H1 (cell line): ENCODE measurements around the gene ERG28. TPM values are rescaled to one million over a fixed set of nuclear protein-coding genes. Genes with fewer than 3 reads are reported as not detected.

ENCODE experiments used
- CTCF ChIA-PET: fragments of 300-600 bp; sonication (Branson Sonifier 250); formaldehyde crosslinking; loops from one replicate; lab custom pipeline; 2021; ENCODE audit not compliant: partially characterized antibody; lab: Charles Lee
- POLR2A ChIA-PET: fragments of 300-600 bp; sonication (Branson Sonifier 250); formaldehyde crosslinking; loops from one replicate; lab custom pipeline; 2021; ENCODE audit warnings: inconsistent platforms; ENCODE audit not compliant: partially characterized antibody; lab: Charles Lee
- DNase-seq, 2 experiments: peaks; one replicate each; pipeline versions ENCODE4 v3.0.0 to v3.0.0-alpha.2; 2010 to 2022; ENCODE audit warnings: low spot score in 2 of 2, low read depth in 1 of 2, mixed read lengths in 1 of 2
- FAIRE-seq: peaks from 2 replicates; lab custom pipeline; 2011; peaks lifted over from hg19 to GRCh38; lab: Jason Lieb, UNC
- H2AFZ ChIP-seq: 2 replicates; pipeline ENCODE4 v1.8.1; 2012; ENCODE audit warnings: low read length, inconsistent platforms
- H2AK5ac ChIP-seq: 2 replicates; pipeline ENCODE4 v1.6.1; 2013; ENCODE audit warnings: low read depth, low read length
- H2BK120ac ChIP-seq: replicated peaks from 2 replicates; pipeline ENCODE3; 2013; ENCODE audit warnings: low read depth, low read length, inconsistent platforms
- H2BK12ac ChIP-seq: 2 replicates; pipeline ENCODE4 v1.6.1; 2013; ENCODE audit warnings: low read depth, low read length
- H2BK15ac ChIP-seq: 2 replicates; pipeline ENCODE4 v1.6.1; 2013; ENCODE audit warnings: low read length
- H2BK20ac ChIP-seq: 2 replicates; pipeline ENCODE4 v1.6.1; 2013; ENCODE audit warnings: low read length
- H2BK5ac ChIP-seq: 2 replicates; pipeline ENCODE4 v1.6.1; 2013; ENCODE audit warnings: low read depth, low read length
- H3K14ac ChIP-seq: 2 replicates; pipeline ENCODE4 v1.6.1; 2013; ENCODE audit warnings: inconsistent platforms; ENCODE audit not compliant: insufficient read length
- H3K18ac ChIP-seq: 2 replicates; pipeline ENCODE4 v1.6.1; 2013; ENCODE audit warnings: low read length; ENCODE audit errors: extremely low read depth
- H3K23ac ChIP-seq: 2 replicates; pipeline ENCODE4 v1.6.1; 2013; ENCODE audit warnings: inconsistent platforms; ENCODE audit not compliant: insufficient read length
- H3K23me2 ChIP-seq: 2 replicates; pipeline ENCODE4 v1.6.1; 2013; ENCODE audit warnings: low read depth, low read length
- H3K27ac ChIP-seq: 2 replicates; pipeline ENCODE4 v1.6.1; 2011; ENCODE audit warnings: low read depth, low read length, inconsistent platforms
- H3K27me3 ChIP-seq, 4 experiments: replicated peaks in 1 of 4; 1 replicate in 1 of 4; 2 replicates in 3 of 4; pipeline versions ENCODE4 v1.6.1 to v1.8.1; 2011 to 2013; ENCODE audit warnings: low read length in 3 of 4, mild to moderate bottlenecking in 3 of 4, inconsistent platforms in 2 of 4, mixed read lengths in 2 of 4, moderate library complexity in 1 of 4; ENCODE audit not compliant: control insufficient read depth in 3 of 4, insufficient read depth in 3 of 4; ENCODE audit errors: extremely low read depth in 1 of 4
- H3K36me3 ChIP-seq, 4 experiments: 2 replicates each; pipeline versions ENCODE4 v1.6.1 to v1.8.1; 2011 to 2013; ENCODE audit warnings: mild to moderate bottlenecking in 4 of 4, low read length in 3 of 4, moderate library complexity in 2 of 4, control low read depth in 1 of 4, inconsistent platforms in 1 of 4; ENCODE audit not compliant: insufficient read depth in 4 of 4, control insufficient read depth in 2 of 4
- H3K4ac ChIP-seq: replicated peaks from 2 replicates; pipeline ENCODE3; 2013; ENCODE audit warnings: low read length, low read depth, mixed read lengths, inconsistent platforms; ENCODE audit not compliant: insufficient read length
- H3K4me1 ChIP-seq, 4 experiments: replicated peaks in 1 of 4; 1 replicate in 1 of 4; 2 replicates in 3 of 4; pipeline versions ENCODE4 v1.6.1 to v1.8.1; 2011 to 2013; ENCODE audit warnings: low read length in 3 of 4, inconsistent platforms in 2 of 4, mixed read lengths in 1 of 4; ENCODE audit not compliant: insufficient read depth in 4 of 4, control insufficient read depth in 3 of 4
- H3K4me2 ChIP-seq, 2 experiments: 2 replicates each; pipeline versions ENCODE4 v1.6.1 to v1.8.1; 2011 to 2013; ENCODE audit warnings: low read depth in 2 of 2, low read length in 2 of 2, control low read depth in 1 of 2, inconsistent platforms in 1 of 2, mild to moderate bottlenecking in 1 of 2; ENCODE audit not compliant: insufficient read depth in 1 of 2
- H3K4me3 ChIP-seq, 4 experiments: fragments of 200-600, 300-600 bp in 1 of 4; sonication (generic), shearing (Covaris generic), sonication (Bioruptor Twin) in 1 of 4; 2 replicates each; pipeline versions ENCODE4 v1.5.1 to v1.8.1; 2011 to 2016; ENCODE audit warnings: low read length in 4 of 4, low read depth in 3 of 4, control low read depth in 2 of 4, inconsistent platforms in 2 of 4, mild to moderate bottlenecking in 2 of 4, mixed read lengths in 1 of 4, moderate library complexity in 1 of 4; ENCODE audit not compliant: insufficient read depth in 2 of 4; ENCODE audit errors: extremely low read depth in 1 of 4
- H3K56ac ChIP-seq: replicated peaks from 2 replicates; pipeline ENCODE3; 2013; ENCODE audit warnings: low read depth, mild to moderate bottlenecking, mixed read lengths, low read length, inconsistent platforms; ENCODE audit not compliant: insufficient read length
- H3K79me1 ChIP-seq: 2 replicates; pipeline ENCODE4 v1.6.1; 2013; ENCODE audit warnings: low read depth, low read length, control low read depth
- H3K79me2 ChIP-seq, 2 experiments: 2 replicates each; pipeline versions ENCODE4 v1.6.1 to v1.8.1; 2012 to 2013; ENCODE audit warnings: low read length in 2 of 2, mild to moderate bottlenecking in 2 of 2, inconsistent platforms in 1 of 2; ENCODE audit not compliant: insufficient read depth in 2 of 2, control insufficient read depth in 1 of 2
- H3K9ac ChIP-seq, 4 experiments: replicated peaks in 1 of 4; 1 replicate in 1 of 4; 2 replicates in 3 of 4; pipeline versions ENCODE4 v1.6.1 to v1.8.1; 2011 to 2013; ENCODE audit warnings: low read depth in 3 of 4, low read length in 3 of 4, control low read depth in 2 of 4, mild to moderate bottlenecking in 2 of 4, moderate library complexity in 2 of 4, inconsistent platforms in 1 of 4; ENCODE audit errors: extremely low read depth in 1 of 4
- H3K9me3 ChIP-seq, 2 experiments: 2 replicates each; pipeline versions ENCODE4 v1.6.1 to v1.8.1; 2012 to 2013; ENCODE audit warnings: mild to moderate bottlenecking in 2 of 2, moderate library complexity in 2 of 2, control low read depth in 1 of 2, inconsistent platforms in 1 of 2, low read depth in 1 of 2, low read length in 1 of 2, mixed read lengths in 1 of 2; ENCODE audit not compliant: insufficient read depth in 2 of 2
- H4K20me1 ChIP-seq, 2 experiments: replicated peaks in 1 of 2; 2 replicates each; pipeline versions ENCODE3 to v1.8.1; 2011 to 2013; ENCODE audit warnings: inconsistent platforms in 2 of 2, low read length in 2 of 2, mild to moderate bottlenecking in 1 of 2; ENCODE audit not compliant: insufficient read depth in 2 of 2, control insufficient read depth in 1 of 2
- H4K5ac ChIP-seq: 2 replicates; pipeline ENCODE4 v1.6.1; 2013; ENCODE audit warnings: low read length, low read depth, mixed read lengths, inconsistent platforms; ENCODE audit not compliant: insufficient read length
- H4K8ac ChIP-seq: 2 replicates; pipeline ENCODE4 v1.8.0; 2013; ENCODE audit warnings: mild to moderate bottlenecking, moderate library complexity, low read length, inconsistent platforms; ENCODE audit not compliant: insufficient read depth; ENCODE audit errors: extremely low read depth
- H4K91ac ChIP-seq: replicated peaks from 2 replicates; pipeline ENCODE3; 2013; ENCODE audit warnings: low read length, mixed read lengths, inconsistent platforms; ENCODE audit not compliant: insufficient read length
- BACH1 ChIP-seq: IDR thresholded peaks from 2 replicates; pipeline ENCODE4 v1.6.1; 2012; ENCODE audit warnings: low read length, improper control_type of control experiment
- BCL11A ChIP-seq, 2 experiments: IDR thresholded peaks; one replicate each; pipeline ENCODE4 v1.6.1; 2011; ENCODE audit warnings: low read depth in 2 of 2, low read length in 2 of 2, mild to moderate bottlenecking in 2 of 2
- BRCA1 ChIP-seq: IDR thresholded peaks from 2 replicates; pipeline ENCODE4 v1.6.1; 2012; ENCODE audit warnings: low read depth, low read length, improper control_type of control experiment
- CBX5 ChIP-seq: fragments of 300-800, 300-1000 bp; sonication (generic); IDR thresholded peaks from 2 replicates; pipeline ENCODE4 v1.7.1; 2016; ENCODE audit warnings: antibody characterized with exemption, low read length, low read depth
- JUN ChIP-seq: IDR thresholded peaks from 2 replicates; pipeline ENCODE4 v1.6.1; 2011; ENCODE audit warnings: low read depth, mild to moderate bottlenecking, improper control_type of control experiment, low read length
- NANOG ChIP-seq: IDR thresholded peaks from 2 replicates; pipeline ENCODE4 v1.6.1; 2011; ENCODE audit warnings: low read length, low read depth, mild to moderate bottlenecking, inconsistent platforms; ENCODE audit not compliant: insufficient read depth, poor library complexity, severe bottlenecking
- RAD21 ChIP-seq, 2 experiments: IDR thresholded peaks in 1 of 2; conservative IDR thresholded peaks in 1 of 2; 2 replicates each; pipeline ENCODE4 v1.6.1; 2011; ENCODE audit warnings: low read depth in 2 of 2, low read length in 2 of 2, improper control_type of control experiment in 1 of 2, inconsistent platforms in 1 of 2, mild to moderate bottlenecking in 1 of 2, moderate library complexity in 1 of 2
- SIN3A ChIP-seq, 2 experiments: IDR thresholded peaks in 1 of 2; conservative IDR thresholded peaks in 1 of 2; 2 replicates each; pipeline ENCODE4 v1.6.1; 2011 to 2012; ENCODE audit warnings: low read length in 2 of 2, improper control_type of control experiment in 1 of 2, low read depth in 1 of 2, mild to moderate bottlenecking in 1 of 2
- SP2 ChIP-seq: IDR thresholded peaks from 2 replicates; pipeline ENCODE4 v1.6.1; 2012; ENCODE audit warnings: mild to moderate bottlenecking, low read length, inconsistent platforms
- SRF ChIP-seq: IDR thresholded peaks from 2 replicates; pipeline ENCODE4 v1.6.1; 2011; ENCODE audit warnings: mild to moderate bottlenecking, low read depth, low read length, moderate library complexity
- WGBS, 2 experiments: shearing (Covaris generic) in 1 of 2; methylation state at CpG; one replicate each; pipeline versions ENCODE4 v1.1.6 to v1.1.7; 2013 to 2015; ENCODE audit warnings: low lambda C conversion rate in 2 of 2, mixed read lengths in 2 of 2, inconsistent platforms in 1 of 2, low coverage in 1 of 2, missing lambda C conversion rate in 1 of 2; ENCODE audit not compliant: insufficient replicate concordance in 2 of 2, insufficient coverage in 1 of 2, insufficient read length in 1 of 2; ENCODE audit errors: extremely low coverage in 1 of 2, missing lambda C conversion rate in 1 of 2; 5-methylcytosine and 5-hydroxymethylcytosine counted together
- polyA plus RNA-seq, 7 experiments: library from polyadenylated mRNA; depleted of rRNA in 3 of 7; stranded (reverse) in 5 of 7; unstranded in 2 of 7; fragments of >200 nt in 5 of 7; fragments of 200-250 nt in 2 of 7; gene quantifications; 1 replicate in 5 of 7; 2 replicates in 1 of 7; 4 replicates in 1 of 7; pipeline versions ENCODE4 v1.2.1 to v1.2.3, GENCODE V29; 2011 to 2013; ENCODE audit warnings: missing spikeins in 2 of 7, mixed read lengths in 2 of 7
- total RNA-seq: library from RNA; stranded (reverse); fragmentation: NEBNext Ultra II Directional; extraction: Animal tissue kit (Norgen Biotek cat#: 25700); gene quantifications from 2 replicates; pipeline ENCODE4 v1.2.1, GENCODE V29; 2021
- TF ChIP-seq, protein P1 (sequence below): IDR thresholded peaks from 2 replicates; pipeline ENCODE4 v1.6.1; 2011; ENCODE audit warnings: low read length, improper control_type of control experiment
- TF ChIP-seq, protein P2 (sequence below): IDR thresholded peaks from 2 replicates; pipeline ENCODE4 v1.6.1; 2012; ENCODE audit warnings: inconsistent platforms

The ERG28 gene
- total and polyA plus RNA-seq, 2 of the 8 experiments (the other 6 are each of a cell fraction or from before 2014, with no cell fraction given), result 32.6 to 56.7 TPM

GRCh38 chr14:75607044-75607443, 53.6 kb downstream of the ERG28 start:
- Histone ChIP-seq H3K4me1 (no peaks in the 10 kb centered on the region), H4K91ac (no peak overlapping the region), H3K27ac (no peak overlapping the region), H4K8ac (no peak overlapping the region), H2BK20ac (no peak overlapping the region), H2BK120ac (no peak overlapping the region), H4K5ac (no peak overlapping the region), H3K36me3 (no peaks in the 10 kb centered on the region), H3K79me2 (no peaks in the 10 kb centered on the region), H3K4me3 (no peak overlapping the region), H3K27me3 (no peaks in the 10 kb centered on the region), H3K23me2 (no peaks in the 10 kb centered on the region), H3K23ac (no peak overlapping the region), H3K9ac (no peak overlapping the region)
- WGBS, 2 experiments, result 83% methylated on average over 1 of the region's 1 CpG; no CpG with 5 or more reads in 1 of the 2 experiments
- FAIRE-seq, result no peak
- POLR2A ChIA-PET, result interaction anchor here (1.4 kb wide), 1 partner anchor 66 kb away, joined by 3 read pairs; no protein-coding TSS in a partner anchor
- TF ChIP-seq CBX5 (no peak), NANOG (no peak), BACH1 (no peak), BCL11A (IDR thresholded peaks at IDR 0.05; ENCODE audit: low read depth in 2 of 2, low read length in 2 of 2) (no peak), RAD21 (IDR thresholded peaks at IDR 0.05 in 1 of 2, conservative IDR thresholded peaks at IDR 0.05 in 1 of 2; ENCODE audit: low read depth in 2 of 2, low read length in 2 of 2) (no peak), JUN (no peak), SP2 (no peak), SIN3A (conservative IDR thresholded peaks at IDR 0.05 in 1 of 2, IDR thresholded peaks at IDR 0.05 in 1 of 2; ENCODE audit: low read depth in 1 of 2, low read length in 2 of 2) (no peak), BRCA1 (no peak), SRF (no peak)
- TF ChIP-seq, protein P1, sequence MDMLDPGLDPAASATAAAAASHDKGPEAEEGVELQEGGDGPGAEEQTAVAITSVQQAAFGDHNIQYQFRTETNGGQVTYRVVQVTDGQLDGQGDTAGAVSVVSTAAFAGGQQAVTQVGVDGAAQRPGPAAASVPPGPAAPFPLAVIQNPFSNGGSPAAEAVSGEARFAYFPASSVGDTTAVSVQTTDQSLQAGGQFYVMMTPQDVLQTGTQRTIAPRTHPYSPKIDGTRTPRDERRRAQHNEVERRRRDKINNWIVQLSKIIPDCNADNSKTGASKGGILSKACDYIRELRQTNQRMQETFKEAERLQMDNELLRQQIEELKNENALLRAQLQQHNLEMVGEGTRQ, result no peak
- TF ChIP-seq, protein P2, sequence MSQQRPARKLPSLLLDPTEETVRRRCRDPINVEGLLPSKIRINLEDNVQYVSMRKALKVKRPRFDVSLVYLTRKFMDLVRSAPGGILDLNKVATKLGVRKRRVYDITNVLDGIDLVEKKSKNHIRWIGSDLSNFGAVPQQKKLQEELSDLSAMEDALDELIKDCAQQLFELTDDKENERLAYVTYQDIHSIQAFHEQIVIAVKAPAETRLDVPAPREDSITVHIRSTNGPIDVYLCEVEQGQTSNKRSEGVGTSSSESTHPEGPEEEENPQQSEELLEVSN, result no peak
- TF ChIP-seq, all 59 proteins: peak for 0
- Histone ChIP-seq H2BK12ac (no peak overlapping the region), H3K56ac (no peak overlapping the region), H2BK5ac (no peak overlapping the region), H3K14ac (no peak overlapping the region), H3K4me2 (no peak overlapping the region), H2AK5ac (no peak overlapping the region), H2AFZ (no peak overlapping the region), H3K9me3 (no peaks in the 10 kb centered on the region), H2BK15ac (no peak overlapping the region), H3K18ac (no peak overlapping the region), H3K4ac (no peak overlapping the region), H3K79me1 (no peaks in the 10 kb centered on the region), H4K20me1 (peaks cover 0 to 3% of the 10 kb centered on the region in 2 experiments)
- DNase-seq, result no peak
- CTCF ChIA-PET, result interaction anchor here (0.6 to 2.3 kb wide), 6 partner anchors 15 to 1306 kb away, joined by 3 to 10 read pairs (median 4); no protein-coding TSS in a partner anchor
